HepG2 (cell line): Measurements from ENCODE around the gene KIAA1217.

ENCODE experiments used
- CBFB ChIP-seq: sonication (generic); formaldehyde crosslinking; IDR thresholded peaks from 2 replicates; pipeline ENCODE4 v1.4.0; 2020; ENCODE audit warnings: missing genetic modification reagents
- CTCF ChIP-seq: sonication (generic); formaldehyde crosslinking; IDR thresholded peaks from 2 replicates; pipeline ENCODE4 v1.5.0; 2020; ENCODE audit warnings: mild to moderate bottlenecking, missing genetic modification reagents, moderate library complexity
- DR1 ChIP-seq: sonication (generic); formaldehyde crosslinking; IDR thresholded peaks from 2 replicates; pipeline ENCODE4 v1.8.0; 2021; ENCODE audit warnings: mild to moderate bottlenecking, missing genetic modification reagents, inconsistent platforms
- EZH2 ChIP-seq: conservative IDR thresholded peaks from 2 replicates; pipeline ENCODE4 v1.6.1; 2012; ENCODE audit warnings: mild to moderate bottlenecking, low read depth, low read length, moderate library complexity
- FOXM1 ChIP-seq: sonication (generic); formaldehyde crosslinking; IDR thresholded peaks from 2 replicates; pipeline ENCODE4 v1.5.0; 2020; ENCODE audit warnings: missing genetic modification reagents
- ZNF451 ChIP-seq: sonication (generic); formaldehyde crosslinking; IDR thresholded peaks from 2 replicates; pipeline ENCODE4 v1.5.0; 2020; ENCODE audit warnings: mild to moderate bottlenecking, missing genetic modification reagents

DNA sequence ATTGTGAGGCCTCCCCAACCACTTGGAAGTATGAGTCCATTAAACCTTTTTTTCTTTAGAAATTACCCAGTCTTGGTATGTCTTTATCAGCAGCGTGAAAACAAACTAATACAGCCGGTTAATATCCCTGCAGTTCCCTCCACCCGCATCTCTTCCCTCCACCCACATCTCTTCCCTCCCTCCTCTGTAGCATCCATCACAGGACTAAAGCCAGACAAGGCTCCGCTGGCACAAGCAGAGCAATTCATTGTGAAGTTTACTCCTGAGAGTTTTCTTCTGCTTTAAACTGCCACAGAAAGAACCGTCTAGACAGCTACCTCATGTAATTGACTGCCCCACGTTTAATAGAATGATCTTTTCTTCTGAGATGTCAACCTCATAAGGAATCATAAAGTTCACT is 131.5 kb downstream of the KIAA1217 start:
- no peak for TF ChIP-seq EZH2
- TF ChIP-seq CTCF (CRISPR knock-in tag): no peak
- TF ChIP-seq CBFB (CRISPR knock-in tag): no peak
- TF ChIP-seq ZNF451 (CRISPR knock-in tag): no peak
- no peak for TF ChIP-seq FOXM1 (CRISPR knock-in tag)
- TF ChIP-seq DR1 (CRISPR knock-in tag): no peak
